OCI-LY7 (cell line): ENCODE data around the gene SKIL.

Source experiments
- EZH2phosphoT487 ChIP-seq: fragments of 200-600 bp; sonication (generic); IDR thresholded peaks from 2 replicates; pipeline ENCODE4 v1.6.1; 2018; ENCODE audit warnings: low read depth, borderline replicate concordance, mild to moderate bottlenecking, mixed run types, antibody characterized with exemption, low read length, moderate library complexity, mixed read lengths
- TF ChIP-seq, protein P1 (sequence below): fragments of 200-600 bp; sonication (generic); conservative IDR thresholded peaks from 2 replicates; pipeline ENCODE4 v1.5.1; 2014; ENCODE audit warnings: mild to moderate bottlenecking, antibody characterized with exemption, low read length, moderate library complexity, mixed read lengths

DNA sequence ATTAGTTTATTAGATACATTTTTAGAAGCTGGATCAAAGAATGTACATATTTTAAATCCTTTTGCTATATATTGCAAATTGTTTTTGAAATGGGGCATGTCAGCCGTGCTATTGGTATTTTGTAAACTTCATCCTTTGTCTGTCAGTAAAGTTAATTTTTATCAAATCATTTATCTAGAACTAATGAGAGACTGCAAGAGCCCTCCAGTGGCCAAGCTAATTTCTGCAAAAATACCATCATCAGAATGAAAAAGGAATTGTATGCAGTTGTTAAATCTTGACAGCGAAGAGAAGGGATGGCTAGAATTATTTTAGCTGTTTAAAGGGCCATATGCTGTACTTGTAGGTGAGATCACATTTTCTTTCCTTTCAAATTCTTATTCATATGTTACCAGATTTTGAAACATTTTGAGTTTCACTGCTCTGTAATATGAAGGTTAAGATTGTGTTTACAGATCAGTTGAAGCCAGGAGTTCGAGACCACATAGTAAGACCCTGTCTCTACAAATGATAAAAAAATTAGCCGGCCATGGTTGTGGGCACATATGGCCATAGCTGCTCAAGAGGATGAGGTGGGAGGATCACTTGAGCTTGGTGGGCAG is 53.0 kb downstream of the SKIL start:
- TF ChIP-seq, protein P1, sequence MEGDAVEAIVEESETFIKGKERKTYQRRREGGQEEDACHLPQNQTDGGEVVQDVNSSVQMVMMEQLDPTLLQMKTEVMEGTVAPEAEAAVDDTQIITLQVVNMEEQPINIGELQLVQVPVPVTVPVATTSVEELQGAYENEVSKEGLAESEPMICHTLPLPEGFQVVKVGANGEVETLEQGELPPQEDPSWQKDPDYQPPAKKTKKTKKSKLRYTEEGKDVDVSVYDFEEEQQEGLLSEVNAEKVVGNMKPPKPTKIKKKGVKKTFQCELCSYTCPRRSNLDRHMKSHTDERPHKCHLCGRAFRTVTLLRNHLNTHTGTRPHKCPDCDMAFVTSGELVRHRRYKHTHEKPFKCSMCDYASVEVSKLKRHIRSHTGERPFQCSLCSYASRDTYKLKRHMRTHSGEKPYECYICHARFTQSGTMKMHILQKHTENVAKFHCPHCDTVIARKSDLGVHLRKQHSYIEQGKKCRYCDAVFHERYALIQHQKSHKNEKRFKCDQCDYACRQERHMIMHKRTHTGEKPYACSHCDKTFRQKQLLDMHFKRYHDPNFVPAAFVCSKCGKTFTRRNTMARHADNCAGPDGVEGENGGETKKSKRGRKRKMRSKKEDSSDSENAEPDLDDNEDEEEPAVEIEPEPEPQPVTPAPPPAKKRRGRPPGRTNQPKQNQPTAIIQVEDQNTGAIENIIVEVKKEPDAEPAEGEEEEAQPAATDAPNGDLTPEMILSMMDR = peak; percentile 91
- no peak for TF ChIP-seq EZH2phosphoT487
